ENCODE results near the gene TOMT.
"Not testable (repeated sequence)": the region's sequence is repeated elsewhere in the genome, so short reads cannot be mapped to it uniquely, and the experiment has no call there.

Gene TOMT

GRCh38 chr11:72140661-72141060 is 34.9 kb downstream of the TOMT start:
- in situ Hi-C loops (cut with HindIII; ENCODE audit: low pct_ligation_motif_present, low sequenced_read_pairs): no loop called here
- Histone ChIP-seq H3K27me3 (replicated peaks) (no peaks in the 10 kb centered on the region), H3K36me3 (replicated peaks) (no peaks in the 10 kb centered on the region), H3K4me3 (ENCODE audit: low read depth, low read length) (no peak overlapping the region), H3K27ac (no peak overlapping the region)
- no peak for TF ChIP-seq CTCF (IDR thresholded peaks at IDR 0.05; ENCODE audit: low read depth, low read length, missing control alignments)
- DNase-seq: no peak

- TF ChIP-seq CTCF (IDR thresholded peaks at IDR 0.05; ENCODE audit: low read depth, low read length, missing control alignments): no peak
- in situ Hi-C loops (cut with HindIII; ENCODE audit: low pct_ligation_motif_present, low sequenced_read_pairs): no loop called here
- H3K27ac ChIP-seq: no peak overlapping the region
- DNase-seq: peak; percentile 83
- no peak overlapping the region for H3K4me3 ChIP-seq (ENCODE audit: low read depth, low read length)
- H3K36me3 ChIP-seq (replicated peaks): no peaks in the 10 kb centered on the region
- no peaks in the 10 kb centered on the region for H3K27me3 ChIP-seq (replicated peaks)
Measured at GRCh38 chr11:72141066-72141465, 35.3 kb downstream of the TOMT start.

GRCh38 chr11:72142086-72142485 is 36.4 kb downstream of the TOMT start:
- in situ Hi-C loops (cut with HindIII; ENCODE audit: low pct_ligation_motif_present, low sequenced_read_pairs); DNase-seq: not testable (repeated sequence)

GRCh38 chr11:72142543-72142942 is 36.8 kb downstream of the TOMT start:
- in situ Hi-C loops (cut with HindIII; ENCODE audit: low pct_ligation_motif_present, low sequenced_read_pairs); H3K27me3 ChIP-seq (replicated peaks); H3K4me3 ChIP-seq (ENCODE audit: low read depth, low read length); H3K27ac ChIP-seq; H3K36me3 ChIP-seq (replicated peaks); DNase-seq: not testable (repeated sequence)

More at GRCh38 chr11:72142086-72142485, 36.4 kb downstream of the TOMT start:
- H3K27ac ChIP-seq; H3K4me3 ChIP-seq (ENCODE audit: low read depth, low read length); H3K36me3 ChIP-seq (replicated peaks); H3K27me3 ChIP-seq (replicated peaks): not testable (repeated sequence)

GRCh38 chr11:72144807-72145565 is 39.3 kb downstream of the TOMT start:
- TF ChIP-seq CTCF (IDR thresholded peaks at IDR 0.05; ENCODE audit: low read depth, low read length, missing control alignments): no peak
- Histone ChIP-seq H3K36me3 (replicated peaks) (no peaks in the 10 kb centered on the region), H3K27me3 (replicated peaks) (no peaks in the 10 kb centered on the region), H3K4me3 (ENCODE audit: low read depth, low read length) (no peak overlapping the region), H3K27ac (peak overlapping the region; percentile 37)
- peak; percentile 26 for DNase-seq
- in situ Hi-C loops (cut with HindIII; ENCODE audit: low pct_ligation_motif_present, low sequenced_read_pairs): no loop called here

- Histone ChIP-seq H3K4me3 (ENCODE audit: low read depth, low read length) (no peak overlapping the region), H3K36me3 (replicated peaks) (no peaks in the 10 kb centered on the region), H3K27me3 (replicated peaks) (no peaks in the 10 kb centered on the region), H3K27ac (no peak overlapping the region)
- TF ChIP-seq CTCF (IDR thresholded peaks at IDR 0.05; ENCODE audit: low read depth, low read length, missing control alignments): no peak
- in situ Hi-C loops (cut with HindIII; ENCODE audit: low pct_ligation_motif_present, low sequenced_read_pairs): no loop called here
- DNase-seq: no peak
Measured at GRCh38 chr11:72146625-72147024, 40.9 kb downstream of the TOMT start.

GRCh38 chr11:72150882-72151281 is 45.2 kb downstream of the TOMT start:
- no peak for DNase-seq
- no peak overlapping the region for H3K27ac ChIP-seq
- no peak overlapping the region for H3K4me3 ChIP-seq (ENCODE audit: low read depth, low read length)
- H3K36me3 ChIP-seq (replicated peaks): no peaks in the 10 kb centered on the region
- TF ChIP-seq CTCF (IDR thresholded peaks at IDR 0.05; ENCODE audit: low read depth, low read length, missing control alignments): no peak
- in situ Hi-C loops (cut with HindIII; ENCODE audit: low pct_ligation_motif_present, low sequenced_read_pairs): no loop called here
- H3K27me3 ChIP-seq (replicated peaks): no peaks in the 10 kb centered on the region

- DNase-seq; H3K4me3 ChIP-seq (ENCODE audit: low read depth, low read length); H3K36me3 ChIP-seq (replicated peaks); H3K27ac ChIP-seq; in situ Hi-C loops (cut with HindIII; ENCODE audit: low pct_ligation_motif_present, low sequenced_read_pairs); H3K27me3 ChIP-seq (replicated peaks): not testable (repeated sequence)
Measured at GRCh38 chr11:72153874-72154273, 48.1 kb downstream of the TOMT start.

Measured in brain microvascular endothelial cell (primary cell).